SK-N-SH (cell line): ENCODE data around the gene MGST2. TPM values are rescaled to one million over a fixed set of nuclear protein-coding genes. Genes with fewer than 3 reads are reported as not detected.

Experiments
- CTCF ChIA-PET: fragments of 300-600, 350-600 bp; formaldehyde crosslinking; extraction: SDS; loops from one replicate; lab custom pipeline; 2021; lab: Yijun Ruan, JAX
- POLR2A ChIA-PET: fragments of 350-600 bp; sonication (Branson Sonifier 250); formaldehyde crosslinking; extraction: SDS; loops from one replicate; lab custom pipeline; 2020; ENCODE audit warnings: antibody characterized with exemption, inconsistent platforms; lab: Yijun Ruan, JAX
- DNase-seq: peaks from one replicate; pipeline ENCODE4 v3.0.0; 2012
- H2AFZ ChIP-seq: fragments of 200-600 bp; sonication (generic); 2 replicates; pipeline ENCODE4 v1.8.1; 2016; ENCODE audit warnings: antibody characterized with exemption, mild to moderate bottlenecking, low read depth
- H3F3A ChIP-seq: fragments of 200-600 bp; sonication (generic); replicated peaks from 2 replicates; pipeline ENCODE3; 2016; ENCODE audit warnings: antibody characterized with exemption, mild to moderate bottlenecking; ENCODE audit not compliant: insufficient read depth
- H3K27ac ChIP-seq, 2 experiments: fragments of 200-500 bp in 1 of 2; fragments of 200-600 bp in 1 of 2; sonication (Bioruptor generic) in 1 of 2; sonication (generic), shearing (Covaris generic) in 1 of 2; 2 replicates each; pipeline versions ENCODE4 v1.5.1 to v1.6.1; 2014 to 2016; ENCODE audit warnings: low read depth in 2 of 2, inconsistent platforms in 1 of 2, low read length in 1 of 2, mild to moderate bottlenecking in 1 of 2, mixed read lengths in 1 of 2
- H3K27me3 ChIP-seq: fragments of 200-600 bp; sonication (generic), shearing (Covaris generic); 2 replicates; pipeline ENCODE4 v1.6.1; 2016; ENCODE audit warnings: mixed run types; ENCODE audit not compliant: insufficient read depth
- H3K36me3 ChIP-seq, 2 experiments: fragments of 200-500 bp in 1 of 2; fragments of 200-600 bp in 1 of 2; sonication (Bioruptor generic) in 1 of 2; sonication (generic) in 1 of 2; replicated peaks in 1 of 2; 2 replicates each; pipeline versions ENCODE3 to v1.5.1; 2014 to 2016; ENCODE audit warnings: low read length in 1 of 2, mild to moderate bottlenecking in 1 of 2; ENCODE audit not compliant: insufficient read depth in 2 of 2, control insufficient read depth in 1 of 2
- H3K4me1 ChIP-seq, 2 experiments: fragments of 200-500 bp in 1 of 2; fragments of 200-600 bp in 1 of 2; sonication (Bioruptor generic) in 1 of 2; sonication (generic), shearing (Covaris generic) in 1 of 2; 2 replicates each; pipeline versions ENCODE4 v1.5.1 to v1.6.1; 2014 to 2016; ENCODE audit warnings: low read depth in 1 of 2, low read length in 1 of 2, mixed run types in 1 of 2; ENCODE audit not compliant: insufficient read depth in 2 of 2, control insufficient read depth in 1 of 2
- H3K4me2 ChIP-seq: fragments of 200-600 bp; sonication (generic), shearing (Covaris generic); 2 replicates; pipeline ENCODE4 v1.6.1; 2017; ENCODE audit warnings: mixed run types
- H3K4me3 ChIP-seq, 2 experiments: fragments of 200-500 bp in 1 of 2; fragments of 200-600 bp in 1 of 2; sonication (Bioruptor generic) in 1 of 2; sonication (generic), shearing (Covaris generic) in 1 of 2; 2 replicates each; pipeline versions ENCODE4 v1.5.1 to v1.8.1; 2014 to 2016; ENCODE audit warnings: low read depth in 2 of 2, inconsistent platforms in 1 of 2, low read length in 1 of 2, mild to moderate bottlenecking in 1 of 2, mixed read lengths in 1 of 2, moderate library complexity in 1 of 2
- H3K79me2 ChIP-seq: fragments of 200-600 bp; sonication (generic); 2 replicates; pipeline ENCODE4 v1.8.1; 2017; ENCODE audit warnings: mild to moderate bottlenecking; ENCODE audit not compliant: insufficient read depth
- H3K9ac ChIP-seq: fragments of 200-600 bp; sonication (generic); 2 replicates; pipeline ENCODE4 v1.6.1; 2017; ENCODE audit warnings: mixed run types
- H3K9me2 ChIP-seq: fragments of 200-600 bp; sonication (generic); 2 replicates; pipeline ENCODE4 v1.6.1; 2017; ENCODE audit warnings: mixed run types
- H3K9me3 ChIP-seq: fragments of 200-600 bp; sonication (generic); 2 replicates; pipeline ENCODE4 v1.6.1; 2017; ENCODE audit warnings: mixed run types, mild to moderate bottlenecking, moderate library complexity
- H4K20me1 ChIP-seq: fragments of 200-600 bp; sonication (generic); 2 replicates; pipeline ENCODE4 v1.6.1; 2017; ENCODE audit warnings: mild to moderate bottlenecking, mixed run types; ENCODE audit not compliant: insufficient read depth
- EZH2phosphoT487 ChIP-seq: fragments of 200-600 bp; sonication (generic); IDR thresholded peaks from 2 replicates; pipeline ENCODE4 v1.6.1; 2017; ENCODE audit warnings: low read depth, mixed run types, mild to moderate bottlenecking, antibody characterized with exemption, moderate library complexity, borderline replicate concordance
- NFIC ChIP-seq: IDR thresholded peaks from 2 replicates; pipeline ENCODE4 v1.4.0; 2012; ENCODE audit warnings: borderline replicate concordance
- NRF1 ChIP-seq: IDR thresholded peaks from 2 replicates; pipeline ENCODE4 v1.6.1; 2012; ENCODE audit warnings: low read depth, mild to moderate bottlenecking, low read length
- SIN3A ChIP-seq: IDR thresholded peaks from 2 replicates; pipeline ENCODE4 v1.6.1; 2012; ENCODE audit warnings: low read depth, mild to moderate bottlenecking, low read length, moderate library complexity, borderline replicate concordance
- YY1 ChIP-seq: IDR thresholded peaks from 2 replicates; pipeline ENCODE4 v1.4.0; 2012; ENCODE audit warnings: low read depth, mild to moderate bottlenecking
- WGBS: methylation state at CpG from one replicate; pipeline ENCODE4 v1.1.6; 2017; ENCODE audit warnings: low lambda C conversion rate; 5-methylcytosine and 5-hydroxymethylcytosine counted together
- polyA plus RNA-seq, 3 experiments: library from polyadenylated mRNA; depleted of rRNA; stranded (reverse); fragments of >200 nt; gene quantifications; 2 replicates each; pipeline ENCODE4 v1.2.3, GENCODE V29; 2012
- TF ChIP-seq, protein P1 (sequence below): IDR thresholded peaks from 2 replicates; pipeline ENCODE4 v1.4.0; 2012; ENCODE audit warnings: low read depth, borderline replicate concordance
- TF ChIP-seq, protein P2 (sequence below): fragments of 200-600 bp; sonication (generic); IDR thresholded peaks from 2 replicates; pipeline ENCODE4 v1.6.1; 2017; ENCODE audit warnings: antibody characterized with exemption, mild to moderate bottlenecking, moderate library complexity
- TF ChIP-seq, protein P3 (sequence below): IDR thresholded peaks from 2 replicates; pipeline ENCODE4 v1.6.1; 2012; ENCODE audit warnings: mild to moderate bottlenecking, low read depth, low read length, moderate library complexity

MGST2 gene
- polyA plus RNA-seq, 1 of the 3 experiments (the other 2 are of a cell fraction), result 26.5 TPM

DNA sequence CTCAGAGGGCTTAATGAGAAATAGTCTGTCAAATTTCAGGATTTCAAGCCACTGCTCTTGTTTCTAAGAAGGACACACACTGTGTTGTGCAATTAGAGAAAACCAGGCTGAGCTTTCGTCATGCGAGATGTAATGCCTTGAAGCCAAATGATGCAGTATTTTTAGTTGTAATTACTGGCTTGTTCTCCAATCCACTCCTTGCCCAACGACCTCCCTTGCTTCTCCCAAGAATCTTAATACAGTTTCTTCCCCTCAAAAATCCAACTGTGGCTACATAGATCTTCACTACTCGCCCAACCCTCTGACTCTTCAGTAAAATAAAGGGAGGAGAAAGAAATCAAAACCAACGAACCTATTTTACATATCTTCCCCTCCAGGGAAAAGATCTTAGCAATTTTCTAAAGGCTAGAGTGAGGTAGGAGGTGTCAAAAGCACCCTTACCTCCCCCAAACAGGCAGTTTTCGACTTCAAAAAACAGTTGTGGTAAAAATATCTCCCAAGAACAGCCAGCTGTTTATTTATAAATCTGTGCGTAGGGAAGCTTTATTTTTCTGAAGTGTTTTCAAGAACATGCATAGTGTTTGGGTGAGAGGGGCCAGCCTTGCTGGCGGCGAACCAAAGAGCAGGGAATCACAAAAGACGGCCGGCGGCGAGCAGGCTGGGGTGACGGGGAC lies 68.7 kb downstream of the MGST2 start:
- Histone ChIP-seq H3K27me3 (no peaks in the 10 kb centered on the region), H3K27ac (peak overlapping the region; percentile 43 to 99), H3K9me3 (no peaks in the 10 kb centered on the region), H3K36me3 (peaks cover 0 to 6% of the 10 kb centered on the region in 2 experiments), H3F3A (peaks cover 4% of the 10 kb centered on the region), H3K4me2 (peak overlapping the region; percentile 78), H3K9me2 (no peaks in the 10 kb centered on the region), H2AFZ (peak overlapping the region; percentile 60), H3K4me1 (peaks cover 6 to 44% of the 10 kb centered on the region in 2 experiments; a peak in 3 of 4 replicates), H3K4me3 (peak overlapping the region; percentile 39 to 58), H3K9ac (peak overlapping the region; percentile 61), H4K20me1 (no peaks in the 10 kb centered on the region), H3K79me2 (no peaks in the 10 kb centered on the region)
- POLR2A ChIA-PET, result interaction anchor here (1.0 to 1.8 kb wide), 6 partner anchors 154 to 504 kb away, joined by 3 to 12 read pairs (median 6); partner anchors contain the start of gene MAML3
- TF ChIP-seq, protein P1, sequence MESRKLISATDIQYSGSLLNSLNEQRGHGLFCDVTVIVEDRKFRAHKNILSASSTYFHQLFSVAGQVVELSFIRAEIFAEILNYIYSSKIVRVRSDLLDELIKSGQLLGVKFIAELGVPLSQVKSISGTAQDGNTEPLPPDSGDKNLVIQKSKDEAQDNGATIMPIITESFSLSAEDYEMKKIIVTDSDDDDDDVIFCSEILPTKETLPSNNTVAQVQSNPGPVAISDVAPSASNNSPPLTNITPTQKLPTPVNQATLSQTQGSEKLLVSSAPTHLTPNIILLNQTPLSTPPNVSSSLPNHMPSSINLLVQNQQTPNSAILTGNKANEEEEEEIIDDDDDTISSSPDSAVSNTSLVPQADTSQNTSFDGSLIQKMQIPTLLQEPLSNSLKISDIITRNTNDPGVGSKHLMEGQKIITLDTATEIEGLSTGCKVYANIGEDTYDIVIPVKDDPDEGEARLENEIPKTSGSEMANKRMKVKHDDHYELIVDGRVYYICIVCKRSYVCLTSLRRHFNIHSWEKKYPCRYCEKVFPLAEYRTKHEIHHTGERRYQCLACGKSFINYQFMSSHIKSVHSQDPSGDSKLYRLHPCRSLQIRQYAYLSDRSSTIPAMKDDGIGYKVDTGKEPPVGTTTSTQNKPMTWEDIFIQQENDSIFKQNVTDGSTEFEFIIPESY, result no peak
- no peak for TF ChIP-seq EZH2phosphoT487
- no peak for TF ChIP-seq SIN3A
- TF ChIP-seq, protein P2, sequence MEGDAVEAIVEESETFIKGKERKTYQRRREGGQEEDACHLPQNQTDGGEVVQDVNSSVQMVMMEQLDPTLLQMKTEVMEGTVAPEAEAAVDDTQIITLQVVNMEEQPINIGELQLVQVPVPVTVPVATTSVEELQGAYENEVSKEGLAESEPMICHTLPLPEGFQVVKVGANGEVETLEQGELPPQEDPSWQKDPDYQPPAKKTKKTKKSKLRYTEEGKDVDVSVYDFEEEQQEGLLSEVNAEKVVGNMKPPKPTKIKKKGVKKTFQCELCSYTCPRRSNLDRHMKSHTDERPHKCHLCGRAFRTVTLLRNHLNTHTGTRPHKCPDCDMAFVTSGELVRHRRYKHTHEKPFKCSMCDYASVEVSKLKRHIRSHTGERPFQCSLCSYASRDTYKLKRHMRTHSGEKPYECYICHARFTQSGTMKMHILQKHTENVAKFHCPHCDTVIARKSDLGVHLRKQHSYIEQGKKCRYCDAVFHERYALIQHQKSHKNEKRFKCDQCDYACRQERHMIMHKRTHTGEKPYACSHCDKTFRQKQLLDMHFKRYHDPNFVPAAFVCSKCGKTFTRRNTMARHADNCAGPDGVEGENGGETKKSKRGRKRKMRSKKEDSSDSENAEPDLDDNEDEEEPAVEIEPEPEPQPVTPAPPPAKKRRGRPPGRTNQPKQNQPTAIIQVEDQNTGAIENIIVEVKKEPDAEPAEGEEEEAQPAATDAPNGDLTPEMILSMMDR, result no peak
- TF ChIP-seq, protein P3, sequence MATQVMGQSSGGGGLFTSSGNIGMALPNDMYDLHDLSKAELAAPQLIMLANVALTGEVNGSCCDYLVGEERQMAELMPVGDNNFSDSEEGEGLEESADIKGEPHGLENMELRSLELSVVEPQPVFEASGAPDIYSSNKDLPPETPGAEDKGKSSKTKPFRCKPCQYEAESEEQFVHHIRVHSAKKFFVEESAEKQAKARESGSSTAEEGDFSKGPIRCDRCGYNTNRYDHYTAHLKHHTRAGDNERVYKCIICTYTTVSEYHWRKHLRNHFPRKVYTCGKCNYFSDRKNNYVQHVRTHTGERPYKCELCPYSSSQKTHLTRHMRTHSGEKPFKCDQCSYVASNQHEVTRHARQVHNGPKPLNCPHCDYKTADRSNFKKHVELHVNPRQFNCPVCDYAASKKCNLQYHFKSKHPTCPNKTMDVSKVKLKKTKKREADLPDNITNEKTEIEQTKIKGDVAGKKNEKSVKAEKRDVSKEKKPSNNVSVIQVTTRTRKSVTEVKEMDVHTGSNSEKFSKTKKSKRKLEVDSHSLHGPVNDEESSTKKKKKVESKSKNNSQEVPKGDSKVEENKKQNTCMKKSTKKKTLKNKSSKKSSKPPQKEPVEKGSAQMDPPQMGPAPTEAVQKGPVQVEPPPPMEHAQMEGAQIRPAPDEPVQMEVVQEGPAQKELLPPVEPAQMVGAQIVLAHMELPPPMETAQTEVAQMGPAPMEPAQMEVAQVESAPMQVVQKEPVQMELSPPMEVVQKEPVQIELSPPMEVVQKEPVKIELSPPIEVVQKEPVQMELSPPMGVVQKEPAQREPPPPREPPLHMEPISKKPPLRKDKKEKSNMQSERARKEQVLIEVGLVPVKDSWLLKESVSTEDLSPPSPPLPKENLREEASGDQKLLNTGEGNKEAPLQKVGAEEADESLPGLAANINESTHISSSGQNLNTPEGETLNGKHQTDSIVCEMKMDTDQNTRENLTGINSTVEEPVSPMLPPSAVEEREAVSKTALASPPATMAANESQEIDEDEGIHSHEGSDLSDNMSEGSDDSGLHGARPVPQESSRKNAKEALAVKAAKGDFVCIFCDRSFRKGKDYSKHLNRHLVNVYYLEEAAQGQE, result no peak
- TF ChIP-seq NFIC, result no peak
- TF ChIP-seq NRF1, result no peak
- TF ChIP-seq YY1, result no peak
- WGBS, result 56% methylated on average over 7 of the region's 14 CpGs
- DNase-seq, result no peak
- CTCF ChIA-PET, result interaction anchor here (0.6 to 2.6 kb wide), 58 partner anchors 10 to 875 kb away, joined by 3 to 13 read pairs (median 4); partner anchors contain the start of gene MAML3
